ENCODE data around the gene DDX11.
"Not testable (repeated sequence)": the region's sequence is repeated elsewhere in the genome, so short reads cannot be mapped to it uniquely, and the experiment has no call there.

The DDX11 gene

DNA sequence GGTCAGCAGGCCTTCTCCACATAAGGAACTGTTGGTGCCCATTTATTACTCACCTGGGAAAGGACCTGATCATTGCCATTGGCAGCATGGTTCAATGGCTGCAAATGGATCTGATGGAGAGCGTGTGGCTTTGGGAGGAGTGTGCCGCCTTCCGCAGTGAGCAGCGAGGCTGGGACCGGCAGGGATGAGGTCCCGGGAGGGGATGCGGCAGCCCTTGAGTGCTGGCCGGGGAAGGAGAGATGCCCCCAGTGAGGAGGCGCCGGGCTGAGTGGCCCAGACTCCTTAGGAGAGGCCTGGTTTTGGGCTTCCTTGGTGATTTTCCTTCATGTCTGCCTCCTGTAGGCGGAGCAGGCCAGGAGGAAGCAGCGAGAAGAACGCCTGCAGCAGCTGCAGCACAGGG lies 10.6 kb downstream of the DDX11 start:
- H3K27ac ChIP-seq (ENCODE audit: low read depth, low read length); H3K4me3 ChIP-seq (ENCODE audit: low read depth, low read length); H3K4me1 ChIP-seq (ENCODE audit: control insufficient read depth, insufficient read depth, low read length, unreplicated experiment); H2AFZ ChIP-seq (ENCODE audit: low read length, unreplicated experiment); H3K36me3 ChIP-seq (ENCODE audit: insufficient read depth, low read length); H3K79me2 ChIP-seq (ENCODE audit: control insufficient read depth, insufficient read depth, low read length, unreplicated experiment); H3K27me3 ChIP-seq (ENCODE audit: insufficient read depth, low read length): not testable (repeated sequence)

DNA sequence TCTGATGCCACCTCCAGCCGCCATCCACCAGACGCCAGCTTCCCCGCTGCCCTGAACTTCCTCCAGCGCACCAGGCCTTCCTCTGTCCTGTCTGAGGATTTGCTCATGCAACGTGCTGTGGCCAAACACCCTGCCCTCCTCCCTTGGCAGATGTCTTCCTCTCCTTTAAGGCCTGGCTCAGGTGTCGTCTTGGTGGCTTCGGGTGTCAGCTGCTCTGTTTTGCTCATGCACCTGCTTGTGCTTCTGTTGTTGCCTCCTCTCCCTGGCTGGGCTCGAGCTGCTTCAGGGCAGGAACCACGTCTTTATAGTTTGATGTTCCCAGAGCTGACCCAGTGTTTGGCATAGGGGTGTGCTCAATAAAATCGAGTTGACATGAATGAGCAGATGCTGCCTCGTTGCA lies 12.4 kb downstream of the DDX11 start:
- not testable (repeated sequence) for H3K4me1 ChIP-seq (ENCODE audit: control insufficient read depth, insufficient read depth, low read length, unreplicated experiment); H2AFZ ChIP-seq (ENCODE audit: low read length, unreplicated experiment); H3K79me2 ChIP-seq (ENCODE audit: control insufficient read depth, insufficient read depth, low read length, unreplicated experiment); H3K36me3 ChIP-seq (ENCODE audit: insufficient read depth, low read length); H3K4me3 ChIP-seq (ENCODE audit: low read depth, low read length); H3K27me3 ChIP-seq (ENCODE audit: insufficient read depth, low read length); H3K27ac ChIP-seq (ENCODE audit: low read depth, low read length)

DNA sequence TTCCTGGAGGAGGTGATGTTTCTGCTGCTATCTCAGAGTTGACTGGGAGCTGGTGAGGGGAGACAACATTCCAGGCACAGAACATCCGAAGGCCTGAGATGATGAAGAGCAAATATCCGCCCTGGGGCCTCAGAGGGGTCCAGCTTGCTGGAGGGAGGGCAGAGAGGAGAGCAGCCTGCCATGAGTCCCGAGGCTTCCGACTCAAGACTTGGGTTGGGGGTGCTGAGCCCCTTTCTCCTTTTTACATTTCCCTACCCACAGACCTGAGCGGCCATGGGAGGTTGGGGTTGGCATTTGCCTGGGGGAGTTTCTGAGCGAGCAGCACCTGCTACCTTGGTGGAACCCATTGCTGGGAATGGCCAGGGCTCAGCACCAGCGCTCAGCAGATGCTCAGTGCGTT lies 13.8 kb downstream of the DDX11 start:
- H3K27ac ChIP-seq (ENCODE audit: low read depth, low read length); H3K4me3 ChIP-seq (ENCODE audit: low read depth, low read length); H3K27me3 ChIP-seq (ENCODE audit: insufficient read depth, low read length); H3K4me1 ChIP-seq (ENCODE audit: control insufficient read depth, insufficient read depth, low read length, unreplicated experiment); H3K79me2 ChIP-seq (ENCODE audit: control insufficient read depth, insufficient read depth, low read length, unreplicated experiment); H3K36me3 ChIP-seq (ENCODE audit: insufficient read depth, low read length); H2AFZ ChIP-seq (ENCODE audit: low read length, unreplicated experiment): not testable (repeated sequence)

DNA sequence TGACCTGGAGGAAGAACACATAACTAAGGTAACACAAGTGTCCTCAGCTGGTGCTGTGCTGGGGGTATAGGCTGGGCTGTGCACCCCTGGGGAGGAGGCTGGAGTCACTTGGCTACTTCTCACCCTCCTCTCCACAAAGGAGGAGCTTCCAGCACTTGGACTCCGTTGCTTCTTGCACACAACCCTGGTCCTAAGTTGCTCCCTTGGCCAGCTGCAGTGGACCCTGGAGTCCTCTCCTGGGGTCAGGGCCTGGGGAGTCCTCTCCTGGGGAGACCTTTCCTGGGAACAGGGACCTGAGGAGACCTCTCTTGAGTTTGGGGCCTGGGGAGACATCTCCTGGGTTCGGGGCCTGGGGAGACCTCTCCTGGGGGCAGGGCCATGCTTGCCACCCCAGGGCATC lies 14.3 kb downstream of the DDX11 start:
- H3K4me3 ChIP-seq (ENCODE audit: low read depth, low read length); H3K36me3 ChIP-seq (ENCODE audit: insufficient read depth, low read length); H2AFZ ChIP-seq (ENCODE audit: low read length, unreplicated experiment); H3K79me2 ChIP-seq (ENCODE audit: control insufficient read depth, insufficient read depth, low read length, unreplicated experiment); H3K4me1 ChIP-seq (ENCODE audit: control insufficient read depth, insufficient read depth, low read length, unreplicated experiment); H3K27ac ChIP-seq (ENCODE audit: low read depth, low read length); H3K27me3 ChIP-seq (ENCODE audit: insufficient read depth, low read length): not testable (repeated sequence)

DNA sequence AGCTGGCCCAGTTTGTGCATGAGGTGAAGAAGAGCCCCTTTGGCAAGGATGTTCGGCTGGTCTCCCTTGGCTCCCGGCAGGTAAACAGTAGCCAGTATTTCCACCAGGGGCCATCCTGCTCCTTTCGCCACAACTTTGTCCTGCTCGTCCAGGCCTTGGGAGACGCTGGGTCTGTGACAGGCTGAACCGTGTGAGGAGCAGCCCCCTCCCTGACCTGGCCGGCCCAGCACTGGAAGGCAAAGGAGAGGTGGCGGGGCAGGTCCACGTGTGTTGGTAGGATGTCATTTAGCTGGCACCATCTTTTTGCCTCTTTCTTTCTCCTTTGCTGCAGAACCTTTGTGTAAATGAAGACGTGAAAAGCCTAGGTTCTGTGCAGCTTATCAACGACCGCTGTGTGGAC lies 15.4 kb downstream of the DDX11 start:
- Histone ChIP-seq H3K27ac (ENCODE audit: low read depth, low read length) (no peak overlapping the region), H3K27me3 (ENCODE audit: insufficient read depth, low read length) (no peaks in the 10 kb centered on the region), H3K79me2 (ENCODE audit: control insufficient read depth, insufficient read depth, low read length, unreplicated experiment) (no peaks in the 10 kb centered on the region), H3K36me3 (ENCODE audit: insufficient read depth, low read length) (no peaks in the 10 kb centered on the region), H3K4me3 (ENCODE audit: low read depth, low read length) (no peak overlapping the region), H3K4me1 (ENCODE audit: control insufficient read depth, insufficient read depth, low read length, unreplicated experiment) (no peaks in the 10 kb centered on the region), H2AFZ (ENCODE audit: low read length, unreplicated experiment) (no peak overlapping the region)

DNA sequence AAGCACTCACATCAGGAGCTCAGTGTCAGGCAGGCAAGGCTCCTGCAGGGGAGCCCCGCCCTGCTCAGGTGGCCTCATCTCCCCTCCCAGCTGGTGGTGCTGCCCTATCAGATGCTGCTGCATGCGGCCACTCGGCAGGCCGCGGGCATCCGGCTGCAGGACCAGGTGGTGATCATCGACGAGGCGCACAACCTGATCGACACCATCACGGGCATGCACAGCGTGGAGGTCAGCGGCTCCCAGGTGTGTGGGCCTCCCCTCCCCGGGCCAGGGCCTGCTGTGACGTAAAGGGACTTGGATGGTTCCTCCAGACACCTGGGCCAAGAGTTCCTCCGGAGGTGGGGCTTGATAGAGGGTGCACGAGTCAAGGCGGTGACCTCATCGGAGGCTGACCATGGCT lies 18.0 kb downstream of the DDX11 start:
- not testable (repeated sequence) for H3K27me3 ChIP-seq (ENCODE audit: insufficient read depth, low read length)

DNA sequence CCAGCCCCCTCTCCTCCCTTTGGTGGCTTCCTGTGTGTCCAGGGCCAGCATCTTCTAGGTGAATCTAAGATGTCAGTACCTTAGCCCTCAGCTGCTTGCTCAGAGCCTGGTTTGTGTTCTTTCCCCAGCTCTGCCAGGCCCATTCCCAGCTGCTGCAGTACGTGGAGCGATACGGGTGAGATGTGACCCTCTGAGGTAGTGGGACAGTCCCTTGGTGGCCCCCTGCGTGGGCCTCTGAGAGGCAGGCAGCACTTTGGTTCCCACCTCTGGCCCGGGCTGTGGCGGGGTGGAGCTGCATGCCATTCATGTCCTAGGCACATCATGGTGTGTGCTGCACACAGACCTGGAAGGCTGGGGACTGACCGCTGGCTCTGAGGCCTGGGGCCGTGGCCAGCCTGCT lies 19.1 kb downstream of the DDX11 start:
- H3K4me3 ChIP-seq (ENCODE audit: low read depth, low read length); H2AFZ ChIP-seq (ENCODE audit: low read length, unreplicated experiment); H3K79me2 ChIP-seq (ENCODE audit: control insufficient read depth, insufficient read depth, low read length, unreplicated experiment); H3K4me1 ChIP-seq (ENCODE audit: control insufficient read depth, insufficient read depth, low read length, unreplicated experiment); H3K27ac ChIP-seq (ENCODE audit: low read depth, low read length); H3K27me3 ChIP-seq (ENCODE audit: insufficient read depth, low read length); H3K36me3 ChIP-seq (ENCODE audit: insufficient read depth, low read length): not testable (repeated sequence)

More for the DNA sequence above, 18.0 kb downstream of the DDX11 start:
- not testable (repeated sequence) for H3K4me3 ChIP-seq (ENCODE audit: low read depth, low read length); H3K79me2 ChIP-seq (ENCODE audit: control insufficient read depth, insufficient read depth, low read length, unreplicated experiment); H3K4me1 ChIP-seq (ENCODE audit: control insufficient read depth, insufficient read depth, low read length, unreplicated experiment); H3K36me3 ChIP-seq (ENCODE audit: insufficient read depth, low read length); H3K27ac ChIP-seq (ENCODE audit: low read depth, low read length); H2AFZ ChIP-seq (ENCODE audit: low read length, unreplicated experiment)

DNA sequence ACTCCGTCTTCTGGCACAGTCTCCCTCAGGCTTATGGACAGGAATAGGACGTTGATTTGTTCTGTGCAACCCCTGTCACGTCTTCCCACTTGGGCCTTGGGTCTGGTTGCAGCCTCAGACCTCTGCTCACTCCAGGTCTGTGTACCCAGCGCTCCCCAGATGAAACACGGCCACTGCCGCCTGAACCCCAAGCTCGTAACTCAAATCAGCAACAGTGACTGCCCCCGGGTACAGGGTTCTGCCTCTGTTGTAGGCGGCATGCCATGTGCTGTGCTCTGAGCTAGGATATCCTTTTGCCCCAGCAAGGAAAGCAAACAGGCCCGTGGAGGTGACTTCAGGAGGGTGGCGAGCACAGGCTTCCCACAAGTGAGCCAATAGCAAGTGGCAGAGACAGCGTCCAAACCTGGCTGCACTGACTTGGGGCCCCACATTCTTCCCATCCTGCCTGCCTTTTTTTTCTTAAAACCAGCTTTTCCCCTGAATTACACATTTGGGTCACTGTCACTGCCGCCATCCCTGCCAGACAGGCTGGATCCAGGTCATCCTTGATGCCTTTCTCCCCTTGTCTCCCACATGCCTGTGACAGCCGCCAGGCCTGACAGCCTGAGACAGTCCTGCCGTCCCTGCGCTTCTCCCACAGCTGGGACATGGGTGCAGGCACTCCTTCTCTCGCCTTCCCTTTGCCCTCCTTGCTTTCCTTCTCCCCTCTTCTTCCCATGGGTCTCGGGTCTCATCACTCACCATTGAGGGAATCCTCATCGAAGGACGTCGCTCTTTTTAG lies 21.6 kb downstream of the DDX11 start:
- not testable (repeated sequence) for H3K27me3 ChIP-seq (ENCODE audit: insufficient read depth, low read length); H3K79me2 ChIP-seq (ENCODE audit: control insufficient read depth, insufficient read depth, low read length, unreplicated experiment); H2AFZ ChIP-seq (ENCODE audit: low read length, unreplicated experiment); H3K27ac ChIP-seq (ENCODE audit: low read depth, low read length); H3K36me3 ChIP-seq (ENCODE audit: insufficient read depth, low read length); H3K4me1 ChIP-seq (ENCODE audit: control insufficient read depth, insufficient read depth, low read length, unreplicated experiment); H3K4me3 ChIP-seq (ENCODE audit: low read depth, low read length)

DNA sequence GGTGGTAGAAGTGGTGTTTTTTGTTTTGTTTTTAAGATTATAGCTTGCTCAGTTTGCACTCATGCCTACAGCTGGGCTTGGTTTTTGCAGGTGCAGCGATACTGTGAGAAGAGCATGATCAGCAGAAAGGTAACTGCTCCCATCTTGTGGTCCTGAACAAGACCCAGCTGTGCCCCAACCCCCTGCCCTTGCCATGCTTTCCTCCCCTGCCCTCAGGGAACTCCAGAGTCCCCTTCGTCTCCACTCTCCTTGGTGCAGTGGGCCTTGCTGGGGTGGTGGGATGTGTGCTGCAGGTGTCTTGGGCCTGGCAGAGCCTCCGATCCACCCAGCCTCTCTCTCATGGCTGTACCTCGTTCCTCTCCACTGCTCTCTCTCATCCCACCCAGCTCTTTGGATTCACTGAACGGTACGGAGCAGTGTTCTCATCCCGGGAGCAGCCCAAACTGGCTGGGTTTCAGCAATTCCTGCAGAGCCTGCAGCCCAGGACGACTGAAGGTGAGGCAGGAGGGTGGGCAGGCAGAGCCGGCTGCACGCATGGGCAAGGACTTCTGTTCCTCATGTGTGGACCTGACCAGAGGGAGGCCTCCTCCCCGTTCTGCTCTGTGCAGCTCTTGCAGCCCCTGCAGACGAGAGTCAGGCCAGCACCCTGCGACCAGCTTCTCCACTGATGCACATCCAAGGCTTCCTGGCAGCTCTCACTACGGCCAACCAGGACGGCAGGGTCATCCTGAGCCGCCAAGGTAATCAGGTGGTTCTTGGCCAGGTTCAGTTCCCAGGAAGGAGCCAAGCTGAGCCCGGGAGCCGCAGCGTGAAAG lies 22.8 kb downstream of the DDX11 start:
- not testable (repeated sequence) for H3K27ac ChIP-seq (ENCODE audit: low read depth, low read length); H2AFZ ChIP-seq (ENCODE audit: low read length, unreplicated experiment); H3K27me3 ChIP-seq (ENCODE audit: insufficient read depth, low read length); H3K79me2 ChIP-seq (ENCODE audit: control insufficient read depth, insufficient read depth, low read length, unreplicated experiment); H3K4me3 ChIP-seq (ENCODE audit: low read depth, low read length); H3K36me3 ChIP-seq (ENCODE audit: insufficient read depth, low read length); H3K4me1 ChIP-seq (ENCODE audit: control insufficient read depth, insufficient read depth, low read length, unreplicated experiment)

DNA sequence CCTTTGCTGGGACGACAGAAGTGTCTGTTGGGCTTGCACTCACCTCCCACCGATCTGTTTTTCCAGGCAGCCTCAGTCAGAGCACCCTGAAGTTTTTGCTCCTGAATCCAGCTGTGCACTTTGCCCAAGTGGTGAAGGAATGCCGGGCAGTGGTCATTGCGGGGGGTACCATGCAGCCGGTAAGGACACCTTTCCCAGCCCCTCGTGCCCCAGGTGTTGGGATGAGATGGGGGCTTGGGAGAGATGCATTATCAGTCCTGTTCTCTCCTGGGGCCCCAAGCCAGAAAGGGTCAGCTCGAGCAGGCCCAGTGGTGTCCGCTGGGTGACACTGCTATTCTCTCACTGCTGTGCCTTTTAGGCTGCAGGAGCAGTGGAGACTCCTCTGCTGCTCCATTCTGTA lies 24.2 kb downstream of the DDX11 start:
- not testable (repeated sequence) for H3K4me1 ChIP-seq (ENCODE audit: control insufficient read depth, insufficient read depth, low read length, unreplicated experiment); H2AFZ ChIP-seq (ENCODE audit: low read length, unreplicated experiment); H3K79me2 ChIP-seq (ENCODE audit: control insufficient read depth, insufficient read depth, low read length, unreplicated experiment); H3K4me3 ChIP-seq (ENCODE audit: low read depth, low read length); H3K36me3 ChIP-seq (ENCODE audit: insufficient read depth, low read length); H3K27ac ChIP-seq (ENCODE audit: low read depth, low read length); H3K27me3 ChIP-seq (ENCODE audit: insufficient read depth, low read length)

DNA sequence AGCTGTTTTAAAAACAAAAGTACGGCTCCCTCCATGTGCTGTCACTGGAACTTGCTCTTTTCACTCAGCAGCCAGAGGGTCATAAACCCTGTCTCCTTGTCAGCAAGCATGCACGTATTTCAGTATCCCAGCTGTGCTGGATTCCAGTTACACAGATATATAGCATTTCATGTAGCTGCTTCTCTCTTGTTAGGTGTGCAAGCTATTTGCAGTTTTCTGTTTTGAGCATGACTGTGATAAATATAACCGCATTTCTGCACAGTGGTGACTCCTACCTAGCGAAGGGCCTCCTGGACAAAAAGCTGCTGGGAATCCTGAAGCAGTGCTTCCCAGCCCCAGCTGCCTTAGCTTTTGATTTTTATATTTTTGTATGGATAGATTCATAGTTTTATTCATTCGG lies 24.7 kb downstream of the DDX11 start:
- H3K27me3 ChIP-seq (ENCODE audit: insufficient read depth, low read length); H3K79me2 ChIP-seq (ENCODE audit: control insufficient read depth, insufficient read depth, low read length, unreplicated experiment); H3K36me3 ChIP-seq (ENCODE audit: insufficient read depth, low read length); H3K4me1 ChIP-seq (ENCODE audit: control insufficient read depth, insufficient read depth, low read length, unreplicated experiment); H3K27ac ChIP-seq (ENCODE audit: low read depth, low read length); H2AFZ ChIP-seq (ENCODE audit: low read length, unreplicated experiment); H3K4me3 ChIP-seq (ENCODE audit: low read depth, low read length): not testable (repeated sequence)

Data from ACC112 (cell line).